ENCODE results near the gene MLX. TPM values are rescaled to one million over a fixed set of nuclear protein-coding genes. Genes with fewer than 3 reads are reported as not detected.

Gene MLX
- total and polyA plus RNA-seq, 10 of the 15 experiments (the other 5 are each of a cell fraction or from before 2014, with no cell fraction given): 34.4 to 65.0 (median 44.4) TPM

DNA sequence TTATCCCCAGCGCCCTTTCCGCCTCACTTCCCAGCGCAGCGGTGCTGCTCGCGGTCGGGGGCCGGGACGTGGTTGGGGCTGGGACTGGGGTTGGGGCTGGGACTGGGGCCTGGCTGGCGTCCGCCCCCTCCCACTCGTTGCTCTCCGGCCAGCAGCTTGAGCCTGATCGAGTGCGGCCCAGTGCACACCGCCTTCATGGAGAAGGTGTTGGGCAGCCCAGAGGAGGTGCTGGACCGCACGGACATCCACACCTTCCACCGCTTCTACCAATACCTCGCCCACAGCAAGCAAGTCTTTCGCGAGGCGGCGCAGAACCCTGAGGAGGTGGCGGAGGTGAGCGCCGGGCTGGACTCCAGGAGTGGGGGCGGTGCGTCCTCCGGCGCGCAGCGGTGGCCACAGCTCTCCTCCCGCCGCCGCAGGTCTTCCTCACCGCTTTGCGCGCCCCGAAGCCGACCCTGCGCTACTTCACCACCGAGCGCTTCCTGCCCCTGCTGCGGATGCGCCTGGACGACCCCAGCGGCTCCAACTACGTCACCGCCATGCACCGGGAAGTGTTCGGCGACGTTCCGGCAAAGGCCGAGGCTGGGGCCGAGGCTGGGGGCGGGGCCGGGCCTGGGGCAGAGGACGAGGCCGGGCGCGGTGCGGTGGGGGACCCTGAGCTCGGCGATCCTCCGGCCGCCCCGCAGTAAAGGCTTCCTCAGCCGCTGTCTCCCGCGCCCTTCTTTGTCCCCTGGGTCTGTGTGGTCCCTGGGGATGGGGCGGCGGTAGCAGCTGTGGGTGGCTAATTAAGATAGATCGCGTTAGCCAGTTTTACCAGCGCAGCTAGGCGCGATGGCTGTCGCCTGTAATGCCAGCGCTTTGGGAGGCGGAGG, 12.4 kb upstream of the MLX start (continued):
- TF ChIP-seq IKZF2 (IDR thresholded peaks at IDR 0.05): peak in 1 of 2 experiments; percentile 43; a peak in 1 of 4 replicates
- TF ChIP-seq MXI1 (IDR thresholded peaks at IDR 0.05; ENCODE audit: low read depth, low read length): peak; percentile 51
- no peak for TF ChIP-seq ASH2L (IDR thresholded peaks at IDR 0.05; ENCODE audit: borderline replicate concordance, low read depth)
- TF ChIP-seq ZBTB40 (IDR thresholded peaks at IDR 0.05; ENCODE audit: borderline replicate concordance): peak; percentile 44; the same call in 1 of the 2 replicates
- TF ChIP-seq, protein P1, sequence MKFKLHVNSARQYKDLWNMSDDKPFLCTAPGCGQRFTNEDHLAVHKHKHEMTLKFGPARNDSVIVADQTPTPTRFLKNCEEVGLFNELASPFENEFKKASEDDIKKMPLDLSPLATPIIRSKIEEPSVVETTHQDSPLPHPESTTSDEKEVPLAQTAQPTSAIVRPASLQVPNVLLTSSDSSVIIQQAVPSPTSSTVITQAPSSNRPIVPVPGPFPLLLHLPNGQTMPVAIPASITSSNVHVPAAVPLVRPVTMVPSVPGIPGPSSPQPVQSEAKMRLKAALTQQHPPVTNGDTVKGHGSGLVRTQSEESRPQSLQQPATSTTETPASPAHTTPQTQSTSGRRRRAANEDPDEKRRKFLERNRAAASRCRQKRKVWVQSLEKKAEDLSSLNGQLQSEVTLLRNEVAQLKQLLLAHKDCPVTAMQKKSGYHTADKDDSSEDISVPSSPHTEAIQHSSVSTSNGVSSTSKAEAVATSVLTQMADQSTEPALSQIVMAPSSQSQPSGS (IDR thresholded peaks at IDR 0.05; ENCODE audit: low read length): no peak
- TF ChIP-seq NR2F1 (conservative IDR thresholded peaks at IDR 0.05): peak; percentile 74
- no peak for TF ChIP-seq ATF3 (IDR thresholded peaks at IDR 0.05; ENCODE audit: borderline replicate concordance, extremely low read depth, low read depth, low read length)
- TF ChIP-seq ZNF207 (IDR thresholded peaks at IDR 0.05; ENCODE audit: borderline replicate concordance): no peak
- TF ChIP-seq PAX5 (IDR thresholded peaks at IDR 0.05; ENCODE audit: borderline replicate concordance, low read depth, low read length): peak; percentile 78; the same call in 1 of the 2 replicates
- TF ChIP-seq SREBF1 (IDR thresholded peaks at IDR 0.05; ENCODE audit: low read length): no peak
- no peak for TF ChIP-seq YY1 (IDR thresholded peaks at IDR 0.05; ENCODE audit: low read depth, low read length)
- TF ChIP-seq, protein P2, sequence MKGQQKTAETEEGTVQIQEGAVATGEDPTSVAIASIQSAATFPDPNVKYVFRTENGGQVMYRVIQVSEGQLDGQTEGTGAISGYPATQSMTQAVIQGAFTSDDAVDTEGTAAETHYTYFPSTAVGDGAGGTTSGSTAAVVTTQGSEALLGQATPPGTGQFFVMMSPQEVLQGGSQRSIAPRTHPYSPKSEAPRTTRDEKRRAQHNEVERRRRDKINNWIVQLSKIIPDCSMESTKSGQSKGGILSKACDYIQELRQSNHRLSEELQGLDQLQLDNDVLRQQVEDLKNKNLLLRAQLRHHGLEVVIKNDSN (IDR thresholded peaks at IDR 0.05; ENCODE audit: borderline replicate concordance, extremely low read length, insufficient read depth, low read depth, low read length): no peak
- no peak for TF ChIP-seq ZZZ3 (IDR thresholded peaks at IDR 0.05; ENCODE audit: control insufficient read depth, insufficient read length, low read depth)
- no peak for TF ChIP-seq CEBPB (IDR thresholded peaks at IDR 0.05; ENCODE audit: borderline replicate concordance in 1 of 2, low read depth in 2 of 2, low read length in 2 of 2)
- TF ChIP-seq CREM (IDR thresholded peaks at IDR 0.05; ENCODE audit: low read depth): peak; percentile 92
- TF ChIP-seq CHD1 (IDR thresholded peaks at IDR 0.05; ENCODE audit: low read depth, low read length): no peak
- TF ChIP-seq E2F4 (IDR thresholded peaks at IDR 0.05; ENCODE audit: low read depth, low read length): no peak
- no peak for TF ChIP-seq PML (IDR thresholded peaks at IDR 0.05; ENCODE audit: low read length)
- TF ChIP-seq IRF5 (IDR thresholded peaks at IDR 0.05; ENCODE audit: borderline replicate concordance): no peak; the same call in 1 of the 2 replicates
- TF ChIP-seq HCFC1 (IDR thresholded peaks at IDR 0.05; ENCODE audit: low read length): peak; percentile 38; the same call in 1 of the 2 replicates
